Astrocyte of the hippocampus (primary cell): ENCODE measurements around the gene IPO13.

Source experiments
- DNase-seq: peaks from one replicate; pipeline ENCODE4 v3.0.0; 2011; ENCODE audit warnings: low read depth, low spot score

IPO13 gene

GRCh38 chr1:43949678-43950077 lies 2.9 kb downstream of the IPO13 start:
- no peak for DNase-seq

GRCh38 chr1:43951021-43951985 lies 4.6 kb downstream of the IPO13 start:
- DNase-seq: no peak

DNA sequence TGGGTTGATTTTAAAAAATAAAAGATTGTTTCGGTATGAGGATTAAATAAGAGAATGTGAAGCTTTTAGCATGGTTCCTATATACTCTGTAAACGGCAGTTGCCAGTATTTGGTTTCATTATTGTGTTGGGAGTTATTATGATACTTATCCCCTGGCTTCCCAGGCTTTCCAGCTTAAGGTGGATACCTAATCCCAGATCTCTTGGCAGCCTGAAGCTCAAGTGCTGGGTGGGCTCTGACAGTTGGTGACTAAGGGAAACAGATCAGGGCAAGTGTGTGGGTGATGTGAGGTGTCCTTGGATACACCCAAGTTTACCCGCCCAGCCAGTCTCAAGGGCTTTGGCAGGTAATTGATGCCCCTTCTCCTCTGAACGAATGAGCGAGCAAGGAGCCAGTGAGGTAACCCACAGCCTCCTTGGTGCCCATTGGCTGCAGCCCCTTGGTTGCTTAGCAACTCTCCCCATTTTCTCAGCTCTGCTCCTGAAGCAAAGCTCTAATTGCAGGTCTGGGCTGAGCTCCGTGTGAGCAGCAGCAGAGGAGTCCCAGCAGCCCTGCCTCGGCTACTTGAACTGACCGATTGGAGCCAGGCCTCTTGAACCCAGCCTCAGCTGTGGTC lies 6.1 kb downstream of the IPO13 start:
- peak; percentile 20 for DNase-seq

DNA sequence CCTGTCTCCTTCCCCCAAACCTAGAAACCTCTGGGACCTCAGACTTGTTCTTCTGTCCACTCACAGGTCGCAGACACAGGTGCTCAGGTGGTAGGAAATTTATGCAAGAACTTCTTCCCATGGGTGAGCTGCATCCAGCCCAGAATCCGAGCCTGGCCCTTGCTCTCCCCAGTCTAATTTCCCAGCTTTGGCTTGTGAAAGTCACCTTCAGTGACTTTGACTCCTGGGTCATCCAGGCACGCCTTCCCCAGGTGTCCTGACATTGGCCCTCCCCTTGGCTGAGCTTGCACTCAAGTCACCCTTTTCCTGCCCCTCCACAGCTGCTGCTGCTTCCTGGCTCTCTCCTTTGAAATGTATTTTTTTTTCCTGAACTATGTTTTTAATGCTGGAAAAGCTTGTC lies 6.6 kb downstream of the IPO13 start:
- no peak for DNase-seq

- no peak for DNase-seq
Measured at GRCh38 chr1:43954036-43954435, 7.3 kb downstream of the IPO13 start.

DNA sequence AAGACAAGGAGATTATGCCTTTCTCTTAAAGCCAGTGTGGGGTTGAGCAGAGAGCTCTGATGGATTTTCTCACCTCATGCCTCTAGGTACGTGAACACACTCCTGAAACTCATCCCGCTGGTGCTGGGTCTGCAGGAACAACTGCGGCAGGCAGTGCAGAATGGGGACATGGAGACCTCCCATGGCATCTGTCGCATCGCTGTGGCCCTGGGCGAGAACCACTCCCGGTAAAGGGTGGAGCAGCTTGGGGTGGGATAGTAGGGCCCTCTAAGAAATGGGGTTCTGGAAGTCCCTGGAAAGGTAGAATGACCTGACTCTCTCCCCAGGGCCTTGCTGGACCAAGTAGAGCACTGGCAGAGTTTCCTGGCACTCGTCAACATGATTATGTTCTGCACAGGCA lies 9.5 kb downstream of the IPO13 start:
- DNase-seq: no peak

DNA sequence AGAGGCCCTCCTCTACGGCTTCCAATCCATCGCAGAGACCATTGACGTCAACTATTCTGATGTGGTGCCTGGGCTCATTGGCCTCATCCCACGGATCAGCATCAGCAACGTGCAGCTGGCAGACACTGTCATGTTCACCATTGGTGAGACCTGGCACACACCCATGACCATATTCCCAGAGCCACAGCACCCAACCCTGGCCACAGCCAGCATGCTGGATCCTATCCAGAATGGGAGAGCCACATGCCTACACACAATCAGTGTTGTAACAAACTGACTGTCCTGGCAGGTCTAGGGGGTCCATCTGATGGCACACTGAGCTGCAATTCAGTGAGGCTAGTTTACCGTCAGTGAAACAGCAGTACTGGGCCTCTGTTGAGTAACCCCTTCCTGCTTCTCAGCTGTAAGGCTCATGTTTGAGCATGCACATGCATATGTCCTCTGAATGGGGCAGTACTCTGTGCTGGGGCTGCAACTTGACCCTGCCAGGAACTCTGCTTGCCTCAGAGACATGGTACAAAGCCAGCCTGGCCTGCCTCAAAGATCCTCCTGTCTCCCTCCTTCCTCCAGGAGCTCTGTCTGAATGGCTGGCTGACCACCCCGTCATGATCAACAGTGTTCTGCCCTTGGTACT lies 10.8 kb downstream of the IPO13 start:
- no peak for DNase-seq

DNA sequence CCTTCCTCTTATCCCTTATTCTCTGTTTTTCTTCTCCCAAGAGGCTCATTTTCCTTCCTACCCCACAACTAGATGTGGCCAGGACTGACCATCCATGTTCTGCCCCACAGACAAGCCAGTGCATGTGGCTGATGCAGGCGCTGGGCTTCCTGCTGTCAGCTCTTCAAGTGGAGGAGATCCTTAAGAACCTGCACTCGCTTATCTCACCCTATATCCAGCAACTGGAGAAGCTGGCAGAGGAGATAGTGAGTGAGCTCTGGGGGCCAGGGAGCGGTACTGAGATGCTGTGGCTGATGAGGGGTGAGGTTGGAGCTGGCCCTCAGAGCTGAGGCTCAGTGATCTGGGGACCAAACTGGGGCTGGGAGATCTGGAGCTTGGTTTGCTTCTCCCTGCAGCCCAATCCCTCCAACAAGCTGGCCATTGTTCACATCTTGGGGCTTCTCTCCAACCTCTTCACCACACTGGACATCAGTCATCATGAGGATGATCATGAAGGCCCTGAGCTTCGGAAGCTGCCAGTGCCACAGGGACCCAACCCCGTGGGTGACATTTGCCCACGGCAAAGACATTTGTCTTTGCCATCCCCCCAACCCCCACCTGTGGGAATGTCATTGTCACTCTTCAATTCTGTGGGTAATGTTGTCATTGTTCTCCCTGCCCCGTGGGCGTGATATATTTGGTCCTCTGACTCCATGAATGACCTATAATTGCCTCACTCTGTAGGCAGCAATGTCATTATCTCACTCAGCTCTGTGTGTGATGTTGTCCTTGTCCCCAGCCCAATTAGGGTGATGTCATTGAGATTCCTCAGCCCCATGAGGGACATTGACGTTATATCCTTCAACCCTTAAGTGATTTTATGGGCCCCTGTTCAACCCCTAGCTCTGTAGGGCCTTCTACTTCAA lies 11.9 kb downstream of the IPO13 start:
- DNase-seq: no peak

DNA sequence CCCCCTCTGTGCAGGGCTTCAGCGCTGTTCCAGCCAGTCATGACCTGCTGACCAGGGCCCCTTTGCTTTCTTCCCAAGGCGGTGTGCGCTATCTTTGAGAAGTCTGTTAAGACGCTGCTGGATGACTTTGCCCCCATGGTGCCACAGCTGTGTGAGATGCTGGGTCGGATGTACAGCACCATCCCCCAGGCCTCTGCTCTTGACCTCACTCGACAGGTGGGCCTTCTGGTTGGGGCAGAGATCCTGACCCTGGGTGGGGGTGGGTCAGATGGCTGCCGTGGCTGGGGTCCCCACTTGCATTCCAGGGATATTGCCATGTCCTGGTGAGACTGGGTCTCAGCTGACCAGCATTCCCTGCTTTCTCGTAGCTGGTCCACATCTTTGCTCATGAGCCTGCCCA lies 14.0 kb downstream of the IPO13 start:
- no peak for DNase-seq

DNA sequence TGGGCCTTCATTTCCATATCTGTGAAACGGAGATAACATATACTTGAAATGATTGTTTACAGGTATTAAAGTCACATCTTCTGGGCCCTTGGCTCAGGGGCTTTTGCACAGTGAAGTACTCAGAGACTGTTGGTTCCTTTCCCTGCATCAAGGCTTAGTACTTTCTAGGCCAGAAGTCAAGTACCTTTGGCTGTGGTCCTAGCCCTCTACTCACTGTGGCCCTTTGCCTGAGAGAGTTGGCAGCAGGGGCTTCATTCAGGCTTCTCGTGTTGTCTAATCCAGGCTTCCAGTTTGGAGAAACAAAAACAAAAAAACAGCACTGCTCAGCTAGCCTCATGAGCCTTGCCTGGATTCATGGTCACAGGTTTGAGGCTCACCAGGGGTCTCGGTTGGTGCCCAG lies 14.9 kb downstream of the IPO13 start:
- no peak for DNase-seq

DNA sequence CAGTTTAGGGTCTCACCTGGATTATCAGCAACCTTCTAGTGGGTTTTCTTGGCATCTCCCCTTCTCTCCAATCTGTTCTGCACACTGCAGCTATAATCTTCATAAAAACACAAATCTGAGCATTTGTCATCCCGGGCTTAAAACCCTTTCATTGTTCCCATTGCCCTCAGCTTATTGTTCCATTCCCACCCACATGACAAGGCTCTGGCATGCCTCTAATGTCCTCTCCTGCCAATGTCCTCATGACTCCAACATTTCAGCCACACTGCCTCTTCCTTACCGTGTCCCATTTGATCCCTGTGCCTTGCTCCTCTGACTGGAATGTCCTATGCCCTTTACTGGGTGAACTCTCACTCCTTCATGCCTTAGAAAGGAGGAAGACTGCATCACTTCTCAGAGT lies 15.6 kb downstream of the IPO13 start:
- DNase-seq: no peak

DNA sequence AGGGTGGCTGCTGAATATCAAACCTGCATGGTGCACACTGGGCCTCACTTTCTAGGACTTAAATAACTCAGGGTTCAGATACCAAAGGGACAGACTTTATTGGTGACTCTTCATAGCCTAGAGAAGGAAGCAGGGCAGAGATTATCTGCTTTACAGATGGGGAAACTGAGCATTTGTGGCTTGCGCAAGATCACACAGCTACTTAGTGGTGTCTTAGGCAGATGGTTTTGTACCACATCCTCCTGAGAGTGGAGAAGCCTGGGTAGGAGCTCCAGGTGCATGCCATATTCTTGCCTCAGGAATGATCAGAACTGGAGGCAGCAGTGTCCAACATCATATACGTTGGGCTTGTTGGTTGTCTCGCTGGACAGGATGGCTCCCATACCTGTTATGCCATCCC lies 16.3 kb downstream of the IPO13 start:
- DNase-seq: no peak

GRCh38 chr1:43963890-43964289 lies 17.1 kb downstream of the IPO13 start:
- DNase-seq: no peak

GRCh38 chr1:43965316-43965715 lies 18.6 kb downstream of the IPO13 start:
- DNase-seq: no peak

GRCh38 chr1:43968348-43968948 lies 21.7 kb downstream of the IPO13 start:
- peak; percentile 54 for DNase-seq

DNA sequence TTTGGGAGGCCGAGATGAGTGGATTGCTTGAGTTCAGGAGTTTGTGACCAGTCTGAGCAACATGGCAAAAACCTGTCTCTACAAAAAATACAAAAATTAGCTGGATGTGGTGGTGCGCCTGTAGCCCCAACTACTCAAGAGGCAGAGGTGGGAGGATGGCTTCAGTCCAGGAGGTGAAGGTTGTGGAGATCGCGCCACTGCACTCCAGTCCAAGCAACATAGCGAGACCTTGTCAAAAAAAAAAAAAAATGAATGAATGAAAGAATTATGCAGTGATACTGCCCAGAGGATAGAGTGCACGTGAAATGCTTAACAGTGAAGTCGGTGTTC lies 22.6 kb downstream of the IPO13 start:
- no peak for DNase-seq

GRCh38 chr1:43969746-43970466 lies 23.2 kb downstream of the IPO13 start, which contains the start of gene DPH2:
TSS of gene DPH2 (plus strand) at chr1:43970010. CDS start at chr1:43970176, 166 bp downstream.
- peak; percentile 99 for DNase-seq

DNA sequence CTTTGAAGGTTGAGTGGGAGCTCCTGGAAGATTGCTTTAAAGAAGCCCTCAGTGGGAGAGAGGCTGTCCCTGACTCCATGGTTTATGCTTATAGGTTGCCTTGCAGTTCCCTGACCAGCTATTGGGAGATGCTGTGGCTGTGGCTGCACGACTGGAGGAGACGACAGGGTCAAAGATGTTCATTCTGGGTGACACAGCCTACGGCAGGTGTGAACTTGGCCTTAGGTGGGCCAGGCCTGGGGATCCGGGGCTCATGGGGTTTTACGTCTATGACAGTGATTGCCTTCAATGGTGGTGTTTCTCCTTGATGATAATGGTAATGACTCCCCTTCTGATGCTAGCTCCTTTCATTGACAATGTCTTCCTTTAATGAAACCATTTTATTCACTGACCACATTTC lies 23.8 kb downstream of the IPO13 start:
- no peak for DNase-seq

DNA sequence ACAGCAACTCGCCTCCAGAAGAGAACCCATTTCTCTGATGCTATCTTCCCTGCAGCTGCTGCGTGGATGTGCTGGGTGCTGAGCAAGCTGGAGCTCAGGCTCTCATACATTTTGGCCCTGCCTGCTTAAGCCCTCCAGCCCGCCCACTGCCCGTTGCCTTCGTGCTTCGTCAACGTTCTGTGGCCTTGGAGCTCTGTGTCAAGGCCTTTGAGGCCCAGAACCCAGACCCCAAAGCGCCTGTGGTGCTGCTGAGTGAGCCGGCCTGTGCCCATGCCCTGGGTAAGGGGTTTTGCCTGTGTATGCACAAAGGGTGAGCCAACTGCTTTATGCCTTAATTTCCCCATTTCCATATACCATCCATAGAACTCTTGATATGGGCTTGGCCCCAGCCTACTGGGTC lies 24.2 kb downstream of the IPO13 start:
- no peak for DNase-seq

DNA sequence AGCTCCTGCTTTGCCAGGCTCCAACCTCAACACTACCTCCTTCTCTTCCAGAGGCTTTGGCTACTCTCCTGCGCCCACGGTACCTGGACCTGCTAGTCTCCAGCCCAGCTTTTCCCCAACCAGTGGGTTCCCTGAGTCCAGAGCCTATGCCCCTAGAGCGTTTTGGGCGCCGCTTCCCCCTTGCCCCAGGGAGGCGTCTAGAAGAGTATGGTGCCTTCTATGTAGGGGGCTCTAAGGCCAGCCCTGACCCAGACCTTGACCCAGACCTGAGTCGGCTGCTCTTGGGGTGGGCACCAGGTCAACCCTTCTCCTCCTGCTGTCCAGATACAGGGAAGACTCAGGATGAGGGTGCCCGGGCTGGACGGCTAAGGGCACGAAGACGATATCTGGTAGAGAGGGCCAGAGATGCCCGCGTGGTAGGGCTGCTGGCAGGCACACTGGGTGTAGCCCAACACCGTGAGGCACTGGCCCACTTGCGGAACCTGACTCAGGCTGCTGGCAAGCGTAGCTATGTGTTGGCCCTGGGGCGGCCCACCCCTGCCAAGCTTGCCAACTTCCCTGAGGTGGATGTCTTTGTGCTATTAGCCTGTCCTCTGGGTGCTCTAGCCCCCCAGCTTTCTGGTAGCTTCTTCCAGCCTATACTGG lies 24.7 kb downstream of the IPO13 start:
- DNase-seq: no peak
